Mammary epithelial cell (primary cell): ENCODE data around the gene ERMAP.

Source experiments
- CTCF ChIP-seq, 2 donors: IDR thresholded peaks in 1 of 2; conservative IDR thresholded peaks in 1 of 2; 2 replicates each; pipeline ENCODE4 v1.5.1; 2011 to 2012; ENCODE audit warnings: inconsistent platforms in 2 of 2, low read length in 2 of 2, mild to moderate bottlenecking in 2 of 2, control low read depth in 1 of 2, low read depth in 1 of 2; ENCODE audit not compliant: insufficient read depth in 1 of 2; ENCODE audit errors: extremely low read depth in 1 of 2
- EZH2 ChIP-seq: IDR thresholded peaks from 2 replicates; pipeline ENCODE4 v1.6.1; 2012; ENCODE audit warnings: low read length, inconsistent platforms, borderline replicate concordance

DNA sequence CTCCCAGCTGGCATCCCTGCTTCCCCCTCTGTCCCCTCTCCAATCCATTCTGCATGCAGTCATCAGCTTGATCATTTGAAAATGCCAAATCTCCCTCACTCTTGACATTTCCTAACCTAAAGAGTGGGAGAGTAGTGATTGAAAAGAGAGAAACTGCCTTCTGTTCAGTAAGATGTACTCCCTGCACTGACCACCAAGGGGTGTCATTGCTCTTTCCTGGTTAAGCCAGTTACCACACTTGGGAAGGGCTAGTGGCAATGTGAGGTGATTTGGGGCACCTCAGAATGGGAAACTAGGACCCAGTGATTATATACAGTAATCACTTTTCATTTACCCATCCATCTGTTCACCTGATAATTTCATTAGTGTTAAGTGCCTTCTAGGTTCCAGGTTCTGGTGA, 39.1 kb upstream of the ERMAP start:
- TF ChIP-seq CTCF (conservative IDR thresholded peaks at IDR 0.05 in 1 of 2, IDR thresholded peaks at IDR 0.05 in 1 of 2; ENCODE audit: extremely low read depth in 1 of 2, insufficient read depth in 1 of 2, low read depth in 1 of 2, low read length in 2 of 2) (peak; percentile 77 to 83), EZH2 (no peak)
